Measurements from ENCODE around the gene CXorf66. TPM values are rescaled to one million over a fixed set of nuclear protein-coding genes. Genes with fewer than 3 reads are reported as not detected.

Gene CXorf66
- not detected in 2 replicates for total RNA-seq (2012; rRNA removed)
- not detected in 2 replicates for polyA plus RNA-seq (2012; rRNA removed)
- not detected in 2 replicates for polyA plus RNA-seq (2012; cell fraction: cytosol; rRNA removed)
- not detected in 2 replicates for polyA plus RNA-seq (2012; cell fraction: nucleus; rRNA removed; ENCODE audit: low replicate concordance)
- not detected for Bru-seq, nascent RNA
- not detected for BruChase-seq, experiment 1, labeled RNA remaining after a 6-hour chase
- not detected for BruChase-seq, experiment 2, labeled RNA remaining after a 2-hour chase
- long read RNA-seq: 0 reads

GRCh38 chrX:139965421-139965820 is at the start of gene CXorf66:
Gene CXorf66 (minus strand): TSS chrX:139965521. CDS start chrX:139965496, 25 bp downstream.
- no peaks in the 10 kb centered on the region for H3K9me1 ChIP-seq (ENCODE audit: insufficient read depth, low read length)
- no peak within 1 kb of the TSS for H2BK20ac ChIP-seq (ENCODE audit: low read depth, low read length)
- H4K5ac ChIP-seq (ENCODE audit: low read depth, low read length): no peak within 1 kb of the TSS
- H2BK15ac ChIP-seq (ENCODE audit: low read depth, low read length): no peak within 1 kb of the TSS
- dilution Hi-C loops (cut with HindIII; ENCODE audit: low sequenced_read_pairs, unreplicated experiment) (no loop called here), intact Hi-C loops (cut with micrococcal nuclease) (no loop called here), in situ Hi-C loops (cut with MboI; ENCODE audit: low sequenced_read_pairs) (no loop called here)
- TF ChIP-seq ELK1 (IDR thresholded peaks at IDR 0.05; ENCODE audit: borderline replicate concordance, low read depth, low read length) (no peak), RAD21 (IDR thresholded peaks at IDR 0.05; ENCODE audit: low read length) (no peak), MAZ (IDR thresholded peaks at IDR 0.05; ENCODE audit: borderline replicate concordance, low read depth, low read length) (no peak), RFX5 (IDR thresholded peaks at IDR 0.05; ENCODE audit: low read depth, low read length) (no peak), MAFK (IDR thresholded peaks at IDR 0.05; ENCODE audit: low read depth, low read length) (no peak), FOS (IDR thresholded peaks at IDR 0.05; ENCODE audit: low read depth, low read length) (no peak), CEBPB (IDR thresholded peaks at IDR 0.05; ENCODE audit: low read depth, low read length) (no peak), CHD1 (IDR thresholded peaks at IDR 0.05; ENCODE audit: low read depth, low read length) (no peak)
- H3K4me2 ChIP-seq (ENCODE audit: low read depth, low read length): no peak within 1 kb of the TSS
- no peak within 1 kb of the TSS for H3K56ac ChIP-seq (ENCODE audit: extremely low read depth, insufficient read depth, low read length)
- no peaks in the 10 kb centered on the region; the same call in 1 of the 2 replicates for H3K27me3 ChIP-seq (ENCODE audit: control insufficient read depth, insufficient read depth, low read length)
- H3K27ac ChIP-seq (ENCODE audit: insufficient read depth, low read length): no peak within 1 kb of the TSS
- no peaks in the 10 kb centered on the region for H3K9me3 ChIP-seq (ENCODE audit: control insufficient read depth, insufficient read depth, low read length)
- H3K4ac ChIP-seq (ENCODE audit: low read depth, low read length): no peak within 1 kb of the TSS
- H2AK5ac ChIP-seq (ENCODE audit: low read depth, low read length): no peak within 1 kb of the TSS
- no peak within 1 kb of the TSS for H2AK9ac ChIP-seq (replicated peaks; ENCODE audit: low read depth, low read length, poor library complexity)
- ATAC-seq (ENCODE audit: low read depth): no peak
- no peak within 1 kb of the TSS for H3K14ac ChIP-seq (replicated peaks; ENCODE audit: low read depth, low read length)
- no peak within 1 kb of the TSS for H3K4me3 ChIP-seq (ENCODE audit: insufficient read depth, low read depth, low read length)
- no peaks in the 10 kb centered on the region for H3K36me3 ChIP-seq (ENCODE audit: control insufficient read depth, insufficient read depth, low read length)
- no peaks in the 10 kb centered on the region for H3K79me1 ChIP-seq (ENCODE audit: low read depth in 1 of 2, low read length in 2 of 2)
- no peak within 1 kb of the TSS for H4K8ac ChIP-seq (ENCODE audit: low read depth in 2 of 2, low read length in 2 of 2)
- no peaks in the 10 kb centered on the region for H3K4me1 ChIP-seq (ENCODE audit: control insufficient read depth, insufficient read depth, low read length)
- H2AFZ ChIP-seq (replicated peaks; ENCODE audit: low read length, poor library complexity): no peak within 1 kb of the TSS
- CTCF ChIA-PET: interaction anchor here (0.6 kb wide), 1 partner anchor 101 kb away, joined by 3 read pairs; no protein-coding TSS in a partner anchor
- no peak for DNase-seq
- H3K18ac ChIP-seq (ENCODE audit: low read depth, low read length): no peak within 1 kb of the TSS
- H2BK5ac ChIP-seq (ENCODE audit: low read depth, low read length, poor library complexity, severe bottlenecking): no peak within 1 kb of the TSS
- H2BK120ac ChIP-seq (ENCODE audit: low read depth, low read length): no peak within 1 kb of the TSS
- BruUV-seq (replicated peaks): no TSS peak
- H4K91ac ChIP-seq (ENCODE audit: insufficient read depth, low read depth, low read length): no peak within 1 kb of the TSS
- H3K23ac ChIP-seq (ENCODE audit: low read depth, low read length): no peak within 1 kb of the TSS
- no peak within 1 kb of the TSS for H3K9ac ChIP-seq (ENCODE audit: low read depth, low read length)
- no peaks in the 10 kb centered on the region for H4K20me1 ChIP-seq (ENCODE audit: insufficient read depth, low read length)
- POLR2A ChIA-PET (ENCODE audit: unreplicated experiment): no interaction called here
- 84% methylated on average over 3 of the region's 7 CpGs; no CpG with 5 or more reads in 1 of the 2 experiments for WGBS, 2 experiments (ENCODE audit: extremely low coverage in 2 of 2, insufficient read length in 1 of 2)

Data from IMR-90 (cell line).